ENCODE results near the gene PKD1. TPM values are rescaled to one million over a fixed set of nuclear protein-coding genes. Genes with fewer than 3 reads are reported as not detected.
A peak's percentile ranks its signal among the peaks of the same experiment; 100 is the strongest.

The PKD1 gene
- total RNA-seq, 1 donor from 2014 or later = 169 TPM

GRCh38 chr16:2039274-2040031 lies 96.2 kb downstream of the PKD1 start:
- H3K27ac Mint-ChIP-seq (ENCODE audit: unreplicated experiment) = peak overlapping the region; percentile 96
- peaks cover 2% of the 10 kb centered on the region for H3K36me3 Mint-ChIP-seq (ENCODE audit: unreplicated experiment)
- H3K4me3 Mint-ChIP-seq (ENCODE audit: unreplicated experiment) = peak overlapping the region; percentile 51
- H3K9me3 Mint-ChIP-seq (ENCODE audit: unreplicated experiment) = no peaks in the 10 kb centered on the region
- peaks cover 74% of the 10 kb centered on the region for H3K4me1 Mint-ChIP-seq (ENCODE audit: unreplicated experiment)
- no peaks in the 10 kb centered on the region for H3K27me3 Mint-ChIP-seq (ENCODE audit: unreplicated experiment)
- TF ChIP-seq, protein P1, sequence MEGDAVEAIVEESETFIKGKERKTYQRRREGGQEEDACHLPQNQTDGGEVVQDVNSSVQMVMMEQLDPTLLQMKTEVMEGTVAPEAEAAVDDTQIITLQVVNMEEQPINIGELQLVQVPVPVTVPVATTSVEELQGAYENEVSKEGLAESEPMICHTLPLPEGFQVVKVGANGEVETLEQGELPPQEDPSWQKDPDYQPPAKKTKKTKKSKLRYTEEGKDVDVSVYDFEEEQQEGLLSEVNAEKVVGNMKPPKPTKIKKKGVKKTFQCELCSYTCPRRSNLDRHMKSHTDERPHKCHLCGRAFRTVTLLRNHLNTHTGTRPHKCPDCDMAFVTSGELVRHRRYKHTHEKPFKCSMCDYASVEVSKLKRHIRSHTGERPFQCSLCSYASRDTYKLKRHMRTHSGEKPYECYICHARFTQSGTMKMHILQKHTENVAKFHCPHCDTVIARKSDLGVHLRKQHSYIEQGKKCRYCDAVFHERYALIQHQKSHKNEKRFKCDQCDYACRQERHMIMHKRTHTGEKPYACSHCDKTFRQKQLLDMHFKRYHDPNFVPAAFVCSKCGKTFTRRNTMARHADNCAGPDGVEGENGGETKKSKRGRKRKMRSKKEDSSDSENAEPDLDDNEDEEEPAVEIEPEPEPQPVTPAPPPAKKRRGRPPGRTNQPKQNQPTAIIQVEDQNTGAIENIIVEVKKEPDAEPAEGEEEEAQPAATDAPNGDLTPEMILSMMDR (IDR thresholded peaks at IDR 0.05) = no peak
- DNase-seq (ENCODE audit: extremely low spot score, unreplicated experiment) = peak; percentile 95

Small RNAs within 50 kb of the gene (microRNA-seq; reads per million reads assigned to microRNA genes)
- gene MIR1225 (ENCODE audit: unreplicated experiment) = not detected
- not detected for gene MIR3180-5 (ENCODE audit: unreplicated experiment)
- not detected for gene MIR4516 (ENCODE audit: unreplicated experiment)
- not detected for gene MIR6511B1 (ENCODE audit: unreplicated experiment)

Other genes with a start within 250 kb of the PKD1 start
- not detected in 2 replicates for gene HS3ST6, start 217.5 kb downstream of the PKD1 start, total RNA-seq
- 17.1 and 21.0 TPM in 2 replicates for gene MSRB1, start 192.7 kb downstream of the PKD1 start, total RNA-seq
- gene RPL3L, start 181.2 kb downstream of the PKD1 start, total RNA-seq = 1.2 TPM in 1 of 2 replicates, not detected in the other
- 126 TPM in 2 replicates for gene NDUFB10, start 176.4 kb downstream of the PKD1 start, total RNA-seq
- gene RPS2, start 171.1 kb downstream of the PKD1 start, total RNA-seq = 2,261 and 2,286 TPM in 2 replicates
- 0.46 TPM in 1 of 2 replicates, not detected in the other for gene RNF151, start 169.0 kb downstream of the PKD1 start, total RNA-seq
- 29.9 and 32.0 TPM in 2 replicates for gene TBL3, start 163.8 kb downstream of the PKD1 start, total RNA-seq
- 0.54 and 0.91 TPM in 2 replicates for gene NOXO1, start 154.4 kb downstream of the PKD1 start, total RNA-seq
- 21.2 and 24.7 TPM in 2 replicates for gene GFER, start 151.7 kb downstream of the PKD1 start, total RNA-seq
- 0.57 and 0.91 TPM in 2 replicates for gene SYNGR3, start 145.9 kb downstream of the PKD1 start, total RNA-seq
- 45.4 and 46.9 TPM in 2 replicates for gene ZNF598, start 126.1 kb downstream of the PKD1 start, total RNA-seq
- gene NPW, start 116.1 kb downstream of the PKD1 start, total RNA-seq = 4.1 and 4.4 TPM in 2 replicates
- gene NHERF2, start 109.0 kb downstream of the PKD1 start, total RNA-seq = 143 and 146 TPM in 2 replicates
- 22.2 and 24.3 TPM in 2 replicates for gene NTHL1, start 88.1 kb downstream of the PKD1 start, total RNA-seq
- 183 and 194 TPM in 2 replicates for gene TSC2, start 87.9 kb downstream of the PKD1 start, total RNA-seq
- 2.0 and 3.4 TPM in 2 replicates for gene RAB26, start 12.7 kb upstream of the PKD1 start, total RNA-seq
- gene TRAF7, start 19.9 kb upstream of the PKD1 start, total RNA-seq = 78.1 and 84.9 TPM in 2 replicates
- gene CASKIN1, start 60.7 kb upstream of the PKD1 start, total RNA-seq = 2.4 and 3.7 TPM in 2 replicates
- 57.6 and 60.2 TPM in 2 replicates for gene MLST8, start 69.6 kb upstream of the PKD1 start, total RNA-seq
- gene BRICD5, start 75.0 kb upstream of the PKD1 start, total RNA-seq = 6.6 and 10.1 TPM in 2 replicates
- 14.1 and 15.0 TPM in 2 replicates for gene PGP, start 78.9 kb upstream of the PKD1 start, total RNA-seq
- 24.3 and 26.9 TPM in 2 replicates for gene E4F1, start 87.7 kb upstream of the PKD1 start, total RNA-seq
- 1.2 and 1.7 TPM in 2 replicates for gene DNASE1L2, start 100.5 kb upstream of the PKD1 start, total RNA-seq
- gene ECI1, start 115.7 kb upstream of the PKD1 start, total RNA-seq = 46.4 and 48.1 TPM in 2 replicates
- gene RNPS1, start 132.2 kb upstream of the PKD1 start, total RNA-seq = 140 and 149 TPM in 2 replicates
- gene ABCA3, start 204.8 kb upstream of the PKD1 start, total RNA-seq = 20.4 and 21.0 TPM in 2 replicates